ENCODE measurements around the gene GTSE1.
"Not testable (repeated sequence)": the region's sequence is repeated elsewhere in the genome, so short reads cannot be mapped to it uniquely, and the experiment has no call there.

Gene GTSE1

DNA sequence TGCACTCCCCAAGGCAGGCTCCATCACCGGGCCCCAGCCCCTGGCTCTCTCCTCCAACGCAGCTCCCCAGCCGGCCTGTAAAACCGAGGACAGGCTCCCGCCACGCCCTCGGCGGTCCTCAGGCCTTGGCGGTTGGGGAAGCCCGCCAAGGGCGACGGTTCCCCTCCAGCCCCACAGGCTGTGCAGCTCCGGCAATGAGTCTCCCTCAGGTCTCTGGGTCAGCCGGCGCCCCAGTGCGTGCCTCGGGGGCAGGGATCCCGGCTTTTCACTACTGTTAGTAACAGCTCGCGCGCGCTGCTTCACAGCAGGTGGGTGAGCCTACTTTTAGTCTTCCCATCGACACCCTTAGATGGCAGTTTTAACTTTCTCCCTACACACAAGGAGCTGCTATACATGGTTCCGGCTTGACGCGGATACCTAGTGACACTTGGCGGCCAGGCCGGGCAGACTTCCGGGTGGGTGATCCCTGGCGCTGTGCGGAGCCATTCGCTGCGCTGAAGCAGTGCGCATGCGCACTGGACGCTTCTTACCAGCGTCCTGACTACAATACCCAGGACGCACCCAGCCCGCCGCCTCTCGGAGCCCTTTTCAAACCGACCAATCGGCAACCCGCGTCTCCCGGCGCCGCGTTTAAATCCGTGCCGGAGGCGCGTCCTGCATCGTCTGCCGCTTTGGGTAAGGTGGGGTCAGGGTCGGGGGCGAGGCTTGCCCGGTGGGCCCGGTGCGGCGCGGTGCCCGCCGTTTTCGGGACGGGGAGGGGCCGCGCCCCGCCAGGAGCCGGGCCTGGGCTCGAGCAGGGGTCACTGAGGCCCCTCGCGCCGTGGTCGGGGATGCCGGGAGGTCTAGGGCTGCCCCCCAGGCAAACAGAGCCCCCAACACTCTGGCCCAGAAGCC is at the start of gene GTSE1:
TSS of gene GTSE1 (plus strand) at position 614 of the 894 bp plus-strand sequence. CDS start 531 bp downstream, outside the sequence.
- peak; percentile 98 for DNase-seq

GRCh38 chr22:46247443-46247975 is 49.2 kb upstream of the GTSE1 start:
- DNase-seq, result no peak

DNA sequence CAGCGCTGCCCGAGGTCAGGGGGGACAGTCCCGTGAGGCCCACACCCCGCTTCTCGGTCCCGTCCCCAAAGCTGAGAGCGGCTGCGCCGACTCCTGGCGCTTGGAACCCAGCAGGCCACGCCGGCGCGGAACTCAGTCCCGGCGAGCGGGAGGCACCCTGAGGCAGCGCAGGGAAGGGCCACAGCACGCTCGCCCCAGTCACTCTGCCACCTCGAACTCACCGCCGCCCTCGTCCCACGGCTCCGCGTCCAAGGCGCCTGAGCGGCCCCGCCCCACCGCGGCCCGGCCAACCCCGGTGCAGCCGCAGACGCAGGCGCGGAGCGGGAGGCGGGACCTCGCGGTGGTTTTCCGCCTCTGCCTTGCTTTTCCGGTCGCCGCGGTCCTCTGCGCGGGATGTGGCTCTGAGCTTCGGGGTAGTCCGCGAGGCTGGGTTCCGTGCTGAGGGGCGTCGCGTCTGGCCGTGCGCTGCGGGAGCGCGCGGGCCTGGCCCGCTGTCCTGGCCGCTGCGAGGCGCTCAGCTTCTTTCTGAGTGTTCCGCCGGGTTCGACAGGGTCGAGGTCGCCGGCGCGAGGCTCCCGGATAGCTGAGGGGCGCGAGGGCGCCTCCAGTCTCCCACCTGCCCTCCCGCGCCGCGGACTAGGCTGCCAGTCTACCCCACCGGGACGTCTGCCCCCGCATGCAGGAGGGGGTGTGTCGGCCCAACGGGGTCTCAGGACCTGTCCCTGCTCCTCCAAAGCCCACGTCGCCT is 46.5 kb upstream of the GTSE1 start, which contains the start of gene CDPF1:
TSS of gene CDPF1 (minus strand) at position 259 of the 748 bp plus-strand sequence. CDS start 2,009 bp downstream, outside the sequence.
- peak; percentile 62 for DNase-seq

DNA sequence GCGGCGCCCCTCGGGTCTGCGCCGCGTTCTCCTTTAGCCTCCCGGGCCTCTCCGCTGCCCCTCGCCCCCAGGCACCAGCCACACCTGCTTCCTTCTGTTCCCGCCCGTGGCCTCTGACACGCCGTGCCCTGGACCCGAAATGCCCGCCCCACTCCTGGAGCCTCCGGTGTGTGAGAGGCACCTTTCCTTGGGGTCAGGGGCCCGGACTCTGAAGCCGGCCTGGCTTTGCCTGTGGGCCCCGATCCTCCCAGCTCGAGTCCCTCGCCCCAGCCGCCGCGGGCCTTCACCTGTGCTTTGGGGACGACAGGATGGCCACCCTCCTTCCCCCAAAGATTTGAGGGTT is 45.9 kb upstream of the GTSE1 start:
- DNase-seq, result no peak

- no peak for DNase-seq
Measured at GRCh38 chr22:46251266-46251665, 45.4 kb upstream of the GTSE1 start.

DNA sequence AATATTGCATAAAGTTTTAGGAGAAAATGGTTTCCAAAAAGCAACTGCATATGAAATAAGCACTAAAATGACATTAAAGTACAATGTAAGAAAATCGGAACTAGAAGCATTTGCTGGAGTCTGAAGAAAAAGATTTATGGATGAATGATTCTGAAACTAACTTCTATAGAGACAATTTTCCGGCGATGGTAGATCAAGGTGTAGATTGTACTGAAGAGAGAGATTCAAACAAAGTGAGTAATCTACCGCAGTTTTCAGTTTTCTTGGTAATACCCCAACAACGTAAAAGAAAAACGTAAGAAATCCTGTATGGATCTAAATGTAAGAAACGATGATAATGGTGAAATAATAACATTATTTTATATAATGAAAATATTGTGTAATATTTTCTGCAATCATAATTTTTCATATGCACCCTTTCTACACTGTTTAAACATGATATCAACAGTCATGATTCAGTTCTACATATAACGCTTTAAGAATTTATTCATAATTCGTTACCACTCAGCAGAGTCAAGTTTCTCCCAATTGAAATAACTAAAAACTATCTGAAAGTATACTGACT is 44.8 kb upstream of the GTSE1 start:
- DNase-seq, result no peak

- no peak for DNase-seq
Measured at GRCh38 chr22:46256358-46256958, 40.2 kb upstream of the GTSE1 start.

DNA sequence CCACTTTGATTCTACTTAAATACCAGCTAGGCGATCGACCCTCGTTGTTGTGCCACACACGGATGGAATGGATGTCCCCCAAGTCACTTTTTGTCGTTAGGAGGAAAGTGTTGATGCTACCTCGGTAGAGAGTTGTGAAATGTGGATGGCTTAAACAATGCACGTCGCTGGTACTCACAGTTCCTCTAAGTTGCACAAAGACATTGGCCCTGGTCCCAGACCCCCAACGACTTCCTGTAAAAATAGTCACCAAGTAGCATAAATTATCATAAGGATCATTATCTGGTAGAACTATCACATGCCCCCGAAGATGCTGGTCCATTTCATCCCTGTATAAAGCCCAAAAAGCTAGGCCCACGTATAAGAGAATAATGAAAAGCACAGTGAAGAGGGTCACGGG is 37.3 kb upstream of the GTSE1 start:
- DNase-seq, result no peak

GRCh38 chr22:46260038-46260437 is 36.6 kb upstream of the GTSE1 start:
- no peak for DNase-seq

GRCh38 chr22:46262449-46263215 is 34.0 kb upstream of the GTSE1 start:
- DNase-seq, result no peak

GRCh38 chr22:46263216-46263590 is 33.5 kb upstream of the GTSE1 start, which contains the start of gene PKDREJ:
TSS of gene PKDREJ (minus strand) at chr22:46263343. CDS start at chr22:46263322, 21 bp downstream.
- DNase-seq, result no peak

DNA sequence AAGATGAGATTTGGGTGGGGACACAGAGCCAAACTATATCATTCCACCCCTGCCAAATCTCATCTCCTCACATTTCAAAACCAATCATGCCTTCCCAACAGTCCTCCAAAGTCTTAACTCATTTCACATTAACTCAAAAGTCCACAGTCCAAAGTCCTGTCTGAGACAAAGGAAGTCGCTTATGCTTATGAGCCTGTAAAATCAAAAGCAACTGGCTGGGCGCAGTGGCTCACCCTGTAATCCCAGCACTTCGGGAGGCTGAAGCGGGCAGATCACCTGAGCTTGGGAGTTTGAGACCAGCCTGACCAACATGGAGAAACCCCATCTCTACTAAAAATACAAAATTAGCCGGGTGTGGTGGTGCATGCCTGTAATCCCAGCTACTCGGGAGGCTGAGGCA is 32.1 kb upstream of the GTSE1 start:
- DNase-seq, result not testable (repeated sequence)

- not testable (repeated sequence) for DNase-seq
Measured at GRCh38 chr22:46265627-46266026, 31.0 kb upstream of the GTSE1 start.

- no peak for DNase-seq
Measured at GRCh38 chr22:46267431-46268279, 29.0 kb upstream of the GTSE1 start, which contains the start of gene TTC38. TSS of gene TTC38 (plus strand) at chr22:46268008. CDS start at chr22:46268040, 32 bp downstream.

GRCh38 chr22:46269564-46269963 is 27.1 kb upstream of the GTSE1 start:
- no peak for DNase-seq

- DNase-seq, result no peak
Measured at GRCh38 chr22:46272196-46272595, 24.5 kb upstream of the GTSE1 start.

GRCh38 chr22:46272762-46273431 is 23.8 kb upstream of the GTSE1 start:
- DNase-seq, result no peak

GRCh38 chr22:46273432-46274148 is 23.1 kb upstream of the GTSE1 start:
- DNase-seq, result no peak

GRCh38 chr22:46274381-46274780 is 22.3 kb upstream of the GTSE1 start:
- no peak for DNase-seq

All from NCI-H1694 (cell line).